KOPT-K1 (cell line): ENCODE measurements around the gene COL13A1.

Experiments
- H3K27ac ChIP-seq: fragments of 200-600 bp; sonication (generic); 2 replicates; pipeline ENCODE4 v1.5.1; 2016; ENCODE audit warnings: antibody characterized with exemption, mild to moderate bottlenecking, low read depth, low read length; ENCODE audit not compliant: poor library complexity, severe bottlenecking
- H3K36me3 ChIP-seq: fragments of 200-600 bp; sonication (generic); 2 replicates; pipeline ENCODE4 v1.5.1; 2017; ENCODE audit warnings: antibody characterized with exemption, mild to moderate bottlenecking, low read length, moderate library complexity; ENCODE audit not compliant: insufficient read depth
- H3K9me3 ChIP-seq: fragments of 200-600 bp; sonication (generic); 2 replicates; pipeline ENCODE4 v1.5.1; 2017; ENCODE audit warnings: antibody characterized with exemption, low read length, mild to moderate bottlenecking; ENCODE audit not compliant: insufficient read depth, poor library complexity, severe bottlenecking

The COL13A1 gene

DNA sequence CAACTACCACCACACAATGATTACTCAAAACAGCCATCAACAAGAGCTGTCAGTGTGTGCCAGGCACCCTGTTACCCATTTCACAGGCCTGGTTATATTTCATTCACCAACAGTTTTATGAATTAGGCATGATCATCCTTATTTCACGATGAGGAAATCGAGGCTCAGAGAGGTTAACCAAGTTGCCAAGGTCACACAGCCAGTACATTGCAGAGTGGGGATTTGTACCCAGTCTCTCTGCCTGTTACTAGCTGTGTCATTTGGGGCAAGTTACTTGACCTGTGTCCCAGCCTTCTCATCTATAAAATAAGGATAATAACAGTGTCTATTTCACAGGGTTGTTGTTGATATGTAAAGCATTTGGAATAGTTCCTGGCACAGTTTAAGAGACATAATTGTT, 97.2 kb downstream of the COL13A1 start:
- no peak overlapping the region for H3K27ac ChIP-seq
- H3K36me3 ChIP-seq = no peaks in the 10 kb centered on the region
- H3K9me3 ChIP-seq = no peaks in the 10 kb centered on the region

DNA sequence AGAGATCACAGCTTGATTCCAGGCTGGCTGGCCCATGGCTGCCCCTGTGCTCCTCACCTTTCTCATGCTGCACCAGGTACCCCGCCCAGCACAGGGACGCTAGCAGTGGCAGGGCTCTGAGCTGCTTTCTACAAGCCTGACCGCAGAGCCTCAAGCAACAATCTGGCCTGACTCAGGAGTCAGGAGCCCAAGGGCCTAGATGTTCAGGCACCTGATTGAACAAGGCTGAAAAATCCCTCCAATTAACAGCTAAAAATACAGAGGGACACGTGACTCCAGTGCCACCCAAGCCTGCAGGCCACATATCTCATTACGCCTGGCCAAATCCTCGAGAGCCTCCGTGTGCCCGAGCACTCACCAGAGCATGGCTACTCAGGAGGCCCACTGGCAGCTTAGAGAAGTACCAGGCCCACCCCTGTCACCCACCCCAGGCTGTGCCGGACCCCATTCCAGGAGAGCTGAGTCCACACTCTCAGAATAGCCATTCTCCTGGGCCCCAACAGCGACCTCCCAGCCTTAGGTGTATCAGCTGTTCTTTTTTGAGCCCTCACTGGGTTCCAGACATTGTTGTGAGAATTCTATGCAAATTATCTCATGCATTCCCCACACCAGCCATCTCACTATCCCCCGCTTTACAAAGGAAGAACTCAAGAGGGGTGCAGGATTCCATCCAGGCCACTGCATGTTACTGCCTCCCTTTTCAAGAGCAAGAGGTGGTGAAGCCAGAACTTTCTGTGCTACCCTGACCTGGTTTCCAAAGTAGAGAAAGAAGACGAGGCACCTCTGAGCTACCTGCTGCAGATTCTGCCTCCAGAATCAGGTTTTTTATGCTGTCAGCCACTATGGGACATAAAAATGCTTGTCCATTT, 98.3 kb downstream of the COL13A1 start:
- H3K36me3 ChIP-seq = no peaks in the 10 kb centered on the region
- H3K27ac ChIP-seq = no peak overlapping the region
- H3K9me3 ChIP-seq = no peaks in the 10 kb centered on the region

DNA sequence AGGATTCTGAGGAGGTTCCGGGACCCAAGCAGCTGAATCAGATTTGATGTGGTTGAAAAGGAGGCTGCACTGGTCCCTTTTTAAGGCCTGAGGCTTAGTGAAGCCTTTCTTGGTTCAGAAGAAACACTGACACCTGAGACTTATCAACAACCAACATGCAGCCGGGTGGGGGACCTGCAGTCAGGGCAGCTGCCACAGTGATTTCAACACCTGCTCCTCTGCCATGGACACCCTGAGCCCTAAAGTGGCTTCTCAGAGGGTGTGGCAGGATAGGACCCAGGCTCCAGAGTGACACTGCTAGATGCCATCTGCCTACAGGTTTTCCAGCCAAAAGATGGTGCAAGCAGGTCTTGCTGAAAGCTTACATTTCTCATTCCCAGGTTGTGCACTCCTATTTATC, 99.3 kb downstream of the COL13A1 start:
- Histone ChIP-seq H3K36me3 (no peaks in the 10 kb centered on the region), H3K9me3 (no peaks in the 10 kb centered on the region), H3K27ac (no peak overlapping the region)

DNA sequence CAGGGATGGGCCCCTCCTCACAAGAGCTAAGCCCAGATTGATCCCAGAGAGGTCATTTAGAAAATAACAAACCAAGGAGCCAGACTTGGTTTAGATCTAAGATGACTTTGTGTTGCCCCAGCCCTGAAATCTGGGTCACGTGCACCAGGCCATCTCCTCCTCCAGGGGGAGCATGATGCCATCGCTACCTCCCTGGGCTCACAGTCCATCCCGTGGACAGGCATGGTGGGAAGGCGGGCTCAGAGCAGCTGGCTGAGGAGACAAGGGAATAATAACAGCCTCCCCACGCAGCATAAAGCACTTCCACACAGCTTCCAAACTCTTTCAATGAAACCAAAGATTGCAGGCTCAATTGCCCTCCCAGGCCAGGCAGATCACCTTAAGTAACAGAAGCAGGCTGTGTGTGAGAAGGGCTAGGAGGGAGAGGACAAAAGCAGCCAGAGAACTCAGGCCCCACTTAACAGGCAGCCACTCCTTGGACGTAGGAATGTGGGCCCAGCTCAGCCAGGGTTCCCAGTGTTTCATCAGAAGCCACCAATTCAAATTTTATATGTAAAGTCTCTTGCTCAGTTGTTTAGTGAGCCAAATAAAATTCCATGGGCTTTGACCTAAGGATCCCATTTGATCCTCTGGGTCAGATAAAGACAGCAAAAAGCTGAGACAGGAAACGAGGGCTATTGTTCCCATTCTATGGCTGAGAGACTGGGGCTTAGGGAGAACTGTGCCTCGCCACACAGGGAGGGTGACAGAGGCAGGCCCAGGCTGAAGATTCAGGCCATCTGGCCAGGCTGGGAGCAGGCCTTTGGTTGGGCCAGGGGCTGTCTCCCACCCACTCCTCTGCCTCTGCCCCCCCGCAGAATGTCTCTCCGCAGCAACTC, 100.2 kb downstream of the COL13A1 start:
- no peak overlapping the region for H3K27ac ChIP-seq
- no peaks in the 10 kb centered on the region for H3K9me3 ChIP-seq
- no peaks in the 10 kb centered on the region for H3K36me3 ChIP-seq

DNA sequence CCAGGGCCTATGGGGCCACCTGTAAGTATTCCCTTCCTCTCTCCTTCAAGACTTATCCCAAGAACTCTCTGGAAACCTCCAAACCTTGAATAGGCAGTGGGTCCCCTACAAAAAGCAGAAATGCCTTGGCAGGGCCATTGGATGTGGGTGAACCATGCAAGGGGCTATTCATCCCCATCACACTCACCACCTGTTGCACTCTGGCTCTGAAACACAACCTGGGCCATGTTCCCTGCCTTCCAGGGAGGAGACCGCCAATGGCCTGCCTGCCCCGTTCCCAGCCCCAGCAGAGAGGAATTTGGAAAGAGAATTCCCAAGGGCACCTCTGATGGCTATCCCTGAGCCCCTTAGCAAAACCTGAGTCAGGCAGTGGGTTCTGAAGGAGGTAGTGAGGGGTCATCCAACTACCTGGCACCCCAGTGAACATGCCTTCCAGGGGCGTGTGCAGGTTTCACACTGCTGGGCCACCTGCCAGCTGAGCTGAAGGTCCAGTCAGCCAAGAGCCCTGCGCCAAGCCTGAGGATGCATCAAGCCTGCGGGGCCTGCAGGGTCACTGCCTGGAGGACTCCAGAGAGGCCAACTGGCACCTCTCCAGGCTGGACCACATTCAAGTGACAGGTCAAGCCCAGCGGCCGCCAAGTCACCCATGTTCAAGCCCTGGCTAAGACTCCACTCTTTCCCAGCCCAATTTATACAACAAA, 101.3 kb downstream of the COL13A1 start:
- no peaks in the 10 kb centered on the region for H3K36me3 ChIP-seq
- H3K27ac ChIP-seq = no peak overlapping the region
- no peaks in the 10 kb centered on the region for H3K9me3 ChIP-seq

DNA sequence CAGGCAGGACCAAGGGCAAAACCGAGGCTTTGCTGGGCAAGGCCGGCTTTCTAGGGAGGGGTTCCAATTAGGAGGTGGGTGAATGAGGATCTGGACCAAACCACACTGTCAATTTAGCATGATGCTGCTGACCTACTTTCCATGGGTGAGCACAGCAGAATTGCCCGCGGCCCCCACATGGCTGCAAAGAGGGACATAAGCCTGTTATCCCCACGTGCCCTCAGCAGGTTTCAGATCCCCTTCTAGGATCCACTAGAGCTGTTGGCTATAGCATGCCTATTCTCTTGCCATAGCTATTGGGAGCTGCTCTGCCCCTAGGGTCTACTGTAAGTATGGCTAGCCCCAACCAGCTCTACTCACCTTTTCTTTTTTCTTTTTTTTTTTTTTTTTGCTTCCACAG, 102.8 kb downstream of the COL13A1 start:
- H3K36me3 ChIP-seq = no peaks in the 10 kb centered on the region
- no peak overlapping the region for H3K27ac ChIP-seq
- H3K9me3 ChIP-seq = no peaks in the 10 kb centered on the region

DNA sequence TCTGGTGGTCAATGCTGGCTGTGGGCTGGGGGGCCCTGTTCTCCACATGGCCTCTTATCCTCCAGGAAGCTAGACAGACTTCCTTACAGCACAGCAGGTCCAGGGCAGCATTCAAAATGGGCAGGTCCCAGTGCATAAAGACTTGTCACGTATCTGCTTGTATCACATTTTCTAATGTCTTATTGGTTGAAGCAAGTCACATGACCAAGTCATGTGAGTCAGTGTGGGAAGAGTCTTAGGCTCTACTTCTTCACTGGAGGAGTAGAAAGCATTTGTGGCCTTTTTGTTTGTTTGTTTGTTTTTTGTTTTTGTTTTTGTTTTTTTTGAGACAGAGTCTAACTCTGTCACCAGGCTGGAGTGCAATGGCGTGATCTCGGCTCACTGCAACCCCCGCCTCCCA, 104.7 kb downstream of the COL13A1 start:
- no peaks in the 10 kb centered on the region for H3K9me3 ChIP-seq
- H3K36me3 ChIP-seq = no peaks in the 10 kb centered on the region
- H3K27ac ChIP-seq = no peak overlapping the region

DNA sequence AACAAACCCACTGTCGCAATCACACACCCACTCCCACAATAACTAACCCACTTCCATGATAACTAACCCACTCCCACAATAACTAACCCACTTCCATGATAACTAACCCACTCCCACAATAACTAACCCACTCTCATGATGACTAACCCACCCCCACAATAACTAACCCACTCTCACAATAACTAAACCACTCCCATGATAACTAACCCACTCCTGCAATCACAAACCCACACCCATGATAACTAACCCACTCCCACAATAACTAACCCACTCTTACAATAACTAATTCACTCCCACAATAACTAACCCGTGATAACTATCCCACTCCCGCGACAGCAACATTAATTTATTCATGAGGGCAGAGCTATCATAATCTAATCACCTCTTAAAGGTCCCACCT, 105.8 kb downstream of the COL13A1 start:
- H3K36me3 ChIP-seq = no peaks in the 10 kb centered on the region

DNA sequence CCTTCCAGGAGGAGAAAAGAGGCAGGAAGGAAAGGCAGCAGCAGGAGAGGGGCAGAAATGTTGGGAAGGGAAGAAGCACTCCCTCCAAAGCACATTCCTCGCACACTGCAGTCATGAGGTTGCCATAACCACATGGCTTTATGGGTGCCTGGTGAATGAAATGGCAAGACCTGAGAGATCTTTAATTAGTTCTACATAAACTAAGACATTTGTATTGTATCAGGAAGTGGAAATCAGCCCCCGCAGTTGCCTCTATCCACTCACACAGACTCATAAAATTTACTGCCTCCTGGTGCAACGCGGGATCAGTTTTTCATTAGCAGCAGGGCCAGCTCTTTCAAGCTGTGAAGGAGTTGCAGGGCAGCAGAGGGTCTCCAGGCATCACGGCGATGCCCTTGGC, 106.4 kb downstream of the COL13A1 start:
- Histone ChIP-seq H3K27ac (no peak overlapping the region), H3K36me3 (no peaks in the 10 kb centered on the region), H3K9me3 (no peaks in the 10 kb centered on the region)

More for the DNA sequence above, 105.8 kb downstream of the COL13A1 start:
- no peak overlapping the region for H3K27ac ChIP-seq
- H3K9me3 ChIP-seq = no peaks in the 10 kb centered on the region

DNA sequence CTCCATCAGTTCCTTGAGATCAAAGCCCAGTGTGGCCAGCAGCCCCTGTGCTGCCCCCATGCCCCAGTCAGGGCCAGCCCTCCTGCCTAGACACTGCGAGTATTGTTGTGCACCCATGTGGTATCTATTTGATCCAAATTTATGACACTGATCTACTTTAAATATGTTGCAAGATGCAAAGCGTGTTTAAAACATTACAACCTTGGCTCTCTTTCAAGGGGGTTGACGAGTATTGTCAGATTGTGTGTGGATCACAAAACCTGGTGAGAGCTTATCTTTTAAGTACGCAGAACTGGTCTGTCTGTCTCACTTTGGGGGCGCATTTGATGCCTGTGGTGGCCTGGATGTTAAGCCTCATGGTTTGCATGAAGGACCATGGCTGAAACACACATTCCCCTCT, 108.9 kb downstream of the COL13A1 start:
- Histone ChIP-seq H3K9me3 (no peaks in the 10 kb centered on the region), H3K36me3 (no peaks in the 10 kb centered on the region), H3K27ac (no peak overlapping the region)

DNA sequence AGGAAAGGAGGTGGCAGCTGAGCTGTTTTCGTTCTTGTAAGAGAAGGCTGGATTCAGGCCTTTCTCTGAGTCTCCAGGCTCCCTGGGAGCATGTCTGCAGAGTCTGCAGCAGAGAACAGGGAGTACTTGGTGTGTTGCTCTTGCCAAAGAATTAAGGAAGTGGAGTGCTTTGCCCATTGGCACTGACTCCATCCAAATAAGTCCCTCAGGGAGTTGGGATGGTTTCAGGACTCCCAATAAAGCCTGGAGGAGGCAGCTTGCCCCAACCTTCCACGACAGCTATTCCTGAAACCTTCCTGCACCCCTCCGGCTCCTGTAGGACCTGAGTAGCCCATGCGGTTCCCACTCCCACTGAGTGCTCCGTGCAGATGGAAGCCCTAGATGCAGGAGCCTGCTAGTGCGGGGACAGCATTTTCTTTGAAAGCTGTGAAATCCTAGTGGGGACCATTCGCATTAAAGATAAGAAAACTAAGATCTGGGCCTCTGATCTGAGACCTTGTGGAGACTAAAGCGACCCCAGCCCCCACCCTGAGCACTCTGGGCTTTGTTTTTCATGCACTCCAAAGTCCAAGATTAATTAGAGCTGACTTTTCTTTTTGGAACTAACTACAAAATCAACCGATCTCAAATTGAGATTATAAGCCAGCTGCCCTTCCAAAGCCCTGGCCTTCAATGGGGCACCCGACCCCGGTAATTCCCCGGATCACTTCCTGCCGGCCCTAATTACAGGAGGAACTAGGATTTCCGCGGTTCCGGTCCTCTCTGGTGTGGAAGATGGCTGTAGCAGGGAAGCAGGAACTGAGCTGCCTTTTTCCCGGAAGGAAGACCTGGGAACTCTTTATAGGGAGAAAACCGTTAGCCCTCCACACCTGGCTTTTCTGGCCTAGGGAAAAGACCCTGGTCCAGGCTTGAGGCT, 110.2 kb downstream of the COL13A1 start:
- Histone ChIP-seq H3K9me3 (no peaks in the 10 kb centered on the region), H3K27ac (no peak overlapping the region), H3K36me3 (no peaks in the 10 kb centered on the region)

DNA sequence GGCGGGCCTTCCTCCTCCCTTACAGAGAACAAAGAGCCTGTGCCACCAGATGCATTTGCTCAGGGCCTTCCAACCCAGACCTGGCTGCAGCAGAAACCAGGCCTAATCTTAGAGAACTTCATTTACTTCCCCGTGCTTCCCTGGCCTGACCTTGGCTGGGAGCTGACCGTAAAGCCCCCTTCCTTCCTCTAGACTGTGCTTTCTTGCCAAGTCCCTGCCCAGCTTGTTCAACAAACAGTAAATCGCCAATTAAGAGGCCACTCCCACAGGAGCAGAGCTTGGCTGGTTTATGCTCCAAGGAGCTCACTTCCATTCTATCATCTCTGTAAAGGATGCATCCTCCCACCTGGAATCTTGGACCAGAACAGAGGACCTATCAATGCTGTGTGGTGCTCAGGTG, 110.9 kb downstream of the COL13A1 start:
- Histone ChIP-seq H3K9me3 (no peaks in the 10 kb centered on the region), H3K36me3 (no peaks in the 10 kb centered on the region)

DNA sequence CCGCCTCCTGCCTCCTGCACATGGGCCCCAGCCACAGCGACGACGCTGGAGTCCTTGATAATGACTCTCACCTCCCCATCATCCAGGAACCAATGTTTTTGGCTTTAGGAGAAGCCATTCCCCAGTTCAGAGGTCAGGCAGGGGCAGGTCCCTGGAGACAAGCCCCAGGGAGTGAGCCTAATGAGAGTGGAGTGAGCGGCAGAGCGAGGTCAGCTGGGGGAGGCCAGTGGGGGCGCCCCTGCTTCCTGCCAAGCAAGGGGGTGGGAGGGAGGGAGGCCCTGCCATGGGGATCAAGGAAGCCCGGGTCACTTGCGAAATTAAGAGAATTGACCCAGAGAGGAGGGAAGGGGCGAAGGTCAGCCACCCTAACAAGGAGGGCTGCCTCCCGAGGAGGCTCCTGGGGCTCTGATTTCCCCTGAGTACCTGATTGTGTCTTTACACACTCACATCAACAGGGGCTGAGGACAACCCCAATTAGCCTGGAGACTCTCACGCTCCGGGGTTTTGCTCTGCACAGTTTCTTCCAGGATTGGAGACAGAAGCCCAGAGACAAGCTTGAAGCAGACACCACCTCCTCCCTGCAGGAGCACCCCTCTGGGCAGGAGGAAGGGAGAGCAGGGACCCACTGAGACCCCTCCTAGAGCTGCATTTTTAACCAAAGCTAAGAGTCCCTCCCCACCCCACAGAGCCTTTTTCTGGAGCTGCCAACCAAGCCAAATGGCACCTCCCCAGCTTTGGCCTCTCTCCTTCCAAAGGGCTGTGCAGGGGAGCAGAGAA, 112.1 kb downstream of the COL13A1 start:
- H3K36me3 ChIP-seq = no peaks in the 10 kb centered on the region
- no peaks in the 10 kb centered on the region for H3K9me3 ChIP-seq
- no peak overlapping the region for H3K27ac ChIP-seq

More for the DNA sequence above, 110.9 kb downstream of the COL13A1 start:
- H3K27ac ChIP-seq = no peak overlapping the region
